HG03439 (cell line): ENCODE data around the gene APOE.
A peak's percentile ranks its signal among the peaks of the same experiment; 100 is the strongest.
"Not testable (repeated sequence)": the region's sequence is repeated elsewhere in the genome, so short reads cannot be mapped to it uniquely, and the experiment has no call there.

Source experiments
- ATAC-seq: cut with Tn5 transposase; IDR thresholded peaks from one replicate; pipeline ENCODE4 v1.9.1; 2021; ENCODE audit warnings: mild to moderate bottlenecking, moderate library complexity; ENCODE audit not compliant: unreplicated experiment

Gene APOE

DNA sequence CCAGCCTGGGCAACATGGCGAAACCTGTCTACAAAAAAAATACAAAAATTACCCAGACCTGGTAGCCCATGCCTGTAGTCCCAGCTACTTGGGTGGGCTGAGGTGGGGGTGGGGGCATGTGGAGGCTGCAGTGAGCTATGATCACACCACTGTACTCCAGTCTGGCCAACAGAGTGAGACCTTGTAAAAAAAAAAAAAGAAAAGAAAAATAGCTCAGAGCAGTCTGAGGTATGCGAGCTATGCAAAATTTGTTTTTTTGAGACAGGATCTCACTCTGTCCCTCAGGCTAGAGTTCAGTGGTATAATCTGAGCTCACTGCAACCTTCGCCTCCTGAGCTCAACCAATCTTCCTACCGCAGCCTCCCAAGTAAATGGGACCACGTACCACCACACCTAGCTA, 21.7 kb upstream of the APOE start:
- ATAC-seq, result no peak

DNA sequence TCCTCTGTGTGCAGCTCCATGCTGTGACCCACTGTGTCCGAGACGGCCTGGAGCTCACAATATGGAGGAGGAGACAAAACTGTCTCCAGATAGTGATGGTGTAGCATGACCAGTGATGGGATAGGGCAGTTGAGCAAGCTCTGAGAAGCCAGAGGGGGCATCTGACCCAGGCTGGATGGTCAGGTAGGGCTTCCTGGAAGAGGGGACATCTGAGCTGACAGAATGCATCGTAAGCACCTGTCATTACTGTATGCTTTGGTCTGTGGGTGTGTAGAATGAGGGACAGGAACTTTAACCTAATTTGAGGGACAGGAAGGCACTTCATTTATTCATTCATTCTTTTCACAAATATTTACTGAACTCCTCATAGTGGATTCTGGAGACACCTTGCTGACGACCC, 21.0 kb upstream of the APOE start:
- ATAC-seq, result no peak

DNA sequence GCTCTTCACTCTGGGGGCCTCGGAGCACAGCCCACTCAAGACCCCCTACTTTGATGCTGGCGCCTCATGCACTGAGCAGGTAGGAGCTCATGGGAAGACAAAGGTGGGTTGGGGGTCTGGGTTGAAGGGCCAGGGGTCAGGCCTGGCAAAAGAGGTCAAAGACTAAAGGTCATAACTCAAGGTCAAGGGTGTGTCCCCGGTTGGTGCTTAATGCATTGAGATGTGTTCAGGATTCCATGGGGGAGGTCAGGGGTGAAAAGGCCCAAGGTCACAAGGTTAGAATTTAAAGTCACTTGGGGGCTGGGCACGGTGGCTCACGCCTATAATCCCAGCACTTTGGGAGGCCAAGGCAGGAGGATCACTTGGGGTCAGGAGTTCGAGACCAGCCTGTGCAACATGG, 19.5 kb upstream of the APOE start:
- ATAC-seq, result no peak

- no peak for ATAC-seq
Measured at GRCh38 chr19:44887648-44888047, 17.9 kb upstream of the APOE start.

DNA sequence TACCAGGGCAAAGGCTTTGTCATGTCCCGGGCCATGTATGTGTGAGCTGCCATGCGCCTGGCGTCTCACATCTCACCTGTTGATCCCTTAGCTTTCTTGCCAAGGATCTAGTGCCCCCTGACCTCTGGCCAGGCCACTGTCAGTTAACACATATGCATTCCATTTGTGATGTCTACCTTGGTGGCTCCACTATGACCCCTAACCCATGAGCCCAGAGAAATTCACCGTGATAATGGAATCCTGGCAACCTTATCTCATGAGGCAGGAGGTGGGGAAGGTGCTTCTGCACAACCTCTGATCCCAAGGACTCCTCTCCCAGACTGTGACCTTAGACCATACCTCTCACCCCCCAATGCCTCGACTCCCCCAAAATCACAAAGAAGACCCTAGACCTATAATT, 17.3 kb upstream of the APOE start:
- not testable (repeated sequence) for ATAC-seq

- no peak for ATAC-seq
Measured at GRCh38 chr19:44889830-44890365, 15.7 kb upstream of the APOE start.

- peak; percentile 85 for ATAC-seq
Measured at GRCh38 chr19:44890366-44891015, 15.1 kb upstream of the APOE start.

GRCh38 chr19:44891016-44891882, 14.3 kb upstream of the APOE start, which contains the start of gene TOMM40:
Gene TOMM40, plus strand, starts transcription at chr19:44891254. Its CDS starts 162 bp downstream, at chr19:44891416.
- ATAC-seq, result peak; percentile 63

- no peak for ATAC-seq
Measured at GRCh38 chr19:44892932-44893331, 12.7 kb upstream of the APOE start.

GRCh38 chr19:44893332-44894051, 12.1 kb upstream of the APOE start:
- ATAC-seq, result no peak

DNA sequence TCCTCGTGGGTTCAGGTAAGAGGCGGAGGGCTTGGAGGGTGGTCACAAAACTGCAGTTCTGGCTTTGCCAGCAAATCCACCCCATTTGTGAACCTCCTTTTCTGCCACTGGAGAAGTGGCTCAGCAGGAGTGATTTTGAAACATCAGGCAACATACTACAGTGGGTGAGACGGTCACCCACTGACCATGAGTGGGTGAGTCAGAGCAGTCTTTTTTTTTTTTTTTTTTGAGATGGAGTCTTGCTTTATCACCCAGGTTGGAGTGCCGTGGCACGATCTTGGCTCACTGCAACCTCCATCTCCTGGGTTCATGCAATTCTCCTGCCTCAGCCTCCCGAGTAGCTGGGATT, 11.6 kb upstream of the APOE start:
- ATAC-seq, result no peak

DNA sequence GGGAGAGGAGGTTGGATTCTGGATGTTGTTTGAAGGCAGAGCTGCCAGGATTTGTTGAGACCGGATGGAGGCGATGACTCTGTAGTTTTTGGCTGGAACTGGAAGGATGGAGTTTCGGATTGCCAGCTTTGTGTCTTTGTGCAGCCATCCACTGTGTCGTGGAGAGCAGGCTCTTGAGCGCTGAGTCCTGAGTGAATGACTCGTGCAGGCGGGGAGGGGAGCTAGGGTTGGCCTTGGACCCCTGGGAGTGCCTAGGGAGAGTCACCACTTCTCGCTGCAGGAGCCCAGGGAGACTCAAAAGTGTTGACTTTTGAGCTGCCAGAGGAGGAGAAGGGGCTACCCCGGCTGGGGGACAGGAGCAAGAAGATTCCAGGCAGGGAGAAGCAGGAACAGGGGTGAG, 10.7 kb upstream of the APOE start:
- no peak for ATAC-seq

DNA sequence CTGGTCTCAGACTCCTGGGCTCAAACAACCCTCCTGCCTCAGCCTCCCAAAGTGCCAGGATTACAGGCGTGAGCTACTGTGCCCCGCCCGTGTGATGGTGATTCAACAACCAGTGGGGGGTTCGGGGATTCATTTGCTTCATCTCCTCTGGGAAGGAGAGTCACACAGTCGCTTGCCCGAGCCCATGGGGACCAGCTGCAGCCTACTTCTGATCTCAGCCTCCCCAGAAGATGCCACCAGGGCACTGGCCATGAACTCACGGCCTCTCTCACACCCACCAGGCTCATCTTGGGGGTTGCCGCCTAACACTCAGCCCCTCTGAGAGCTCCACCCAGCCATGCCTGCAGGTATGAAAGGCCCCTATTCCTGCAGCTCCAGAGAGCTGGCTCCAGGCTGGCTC, 7.8 kb upstream of the APOE start:
- no peak for ATAC-seq

- no peak for ATAC-seq
Measured at GRCh38 chr19:44900328-44901244, 5.0 kb upstream of the APOE start.

GRCh38 chr19:44903216-44903601, 2.4 kb upstream of the APOE start:
- no peak for ATAC-seq

DNA sequence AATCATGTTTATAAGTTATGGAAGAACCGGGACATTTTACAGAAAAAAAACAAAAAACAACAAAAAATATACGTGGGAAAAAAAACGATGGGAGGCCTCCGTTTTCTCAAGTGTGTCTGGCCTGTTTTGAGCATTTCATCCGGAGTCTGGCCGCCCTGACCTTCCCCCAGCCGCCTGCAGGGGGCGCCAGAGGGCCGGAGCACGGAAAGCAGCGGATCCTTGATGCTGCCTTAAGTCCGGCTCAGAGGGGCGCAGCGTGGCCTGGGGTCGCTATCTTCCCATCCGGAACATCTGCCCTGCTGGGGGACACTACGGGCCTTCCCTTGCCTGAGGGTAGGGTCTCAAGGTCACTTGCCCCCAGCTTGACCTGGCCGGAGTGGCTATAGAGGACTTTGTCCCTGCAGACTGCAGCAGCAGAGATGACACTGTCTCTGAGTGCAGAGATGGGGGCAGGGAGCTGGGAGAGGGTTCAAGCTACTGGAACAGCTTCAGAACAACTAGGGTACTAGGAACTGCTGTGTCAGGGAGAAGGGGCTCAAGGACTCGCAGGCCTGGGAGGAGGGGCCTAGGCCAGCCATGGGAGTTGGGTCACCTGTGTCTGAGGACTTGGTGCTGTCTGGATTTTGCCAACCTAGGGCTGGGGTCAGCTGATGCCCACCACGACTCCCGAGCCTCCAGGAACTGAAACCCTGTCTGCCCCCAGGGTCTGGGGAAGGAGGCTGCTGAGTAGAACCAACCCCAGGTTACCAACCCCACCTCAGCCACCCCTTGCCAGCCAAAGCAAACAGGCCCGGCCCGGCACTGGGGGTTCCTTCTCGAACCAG, 1.8 kb upstream of the APOE start:
- ATAC-seq, result no peak

- no peak for ATAC-seq
Measured at GRCh38 chr19:44904426-44904994, 1.1 kb upstream of the APOE start.

GRCh38 chr19:44907613-44908012, 2.0 kb downstream of the APOE start:
- no peak for ATAC-seq
